Ectodermal cell (in vitro differentiated cells): ENCODE measurements around the gene ZNF394. TPM values are rescaled to one million over a fixed set of nuclear protein-coding genes. Genes with fewer than 3 reads are reported as not detected.
"Not testable (repeated sequence)": the region's sequence is repeated elsewhere in the genome, so short reads cannot be mapped to it uniquely, and the experiment has no call there.

Source experiments
- H3K27ac ChIP-seq: 2 replicates; pipeline ENCODE4 v1.7.0; 2013; ENCODE audit warnings: mild to moderate bottlenecking, low read depth, low read length; ENCODE audit not compliant: insufficient read depth, poor library complexity, severe bottlenecking
- H3K27me3 ChIP-seq: 2 replicates; pipeline ENCODE4 v1.7.0; 2013; ENCODE audit warnings: mild to moderate bottlenecking, low read length; ENCODE audit not compliant: insufficient read depth, control insufficient read depth, poor library complexity, severe bottlenecking
- H3K36me3 ChIP-seq: one replicate; pipeline ENCODE4 v1.7.0; 2013; ENCODE audit warnings: low read length; ENCODE audit not compliant: control insufficient read depth, insufficient read depth
- H3K4me1 ChIP-seq: one replicate; pipeline ENCODE4 v1.7.0; 2013; ENCODE audit warnings: low read length; ENCODE audit not compliant: control insufficient read depth, insufficient read depth
- H3K4me3 ChIP-seq: 2 replicates; pipeline ENCODE4 v1.7.0; 2013; ENCODE audit warnings: low read depth, low read length, control low read depth; ENCODE audit not compliant: insufficient read depth
- H3K9me3 ChIP-seq: 2 replicates; pipeline ENCODE4 v1.7.0; 2013; ENCODE audit warnings: mild to moderate bottlenecking, low read length, moderate library complexity; ENCODE audit not compliant: control insufficient read depth
- WGBS, 2 experiments: methylation state at CpG; one replicate each; pipeline ENCODE4 v1.1.7; 2013; ENCODE audit warnings: missing lambda C conversion rate in 2 of 2; 5-methylcytosine and 5-hydroxymethylcytosine counted together
- polyA plus RNA-seq, 4 experiments: library from polyadenylated mRNA; stranded (reverse); fragments of 50-300 nt; gene quantifications; one replicate each; pipeline ENCODE4 v1.2.3, GENCODE V29; 2013

The ZNF394 gene
- polyA plus RNA-seq (2013, experiment 1 of 4): 17.8 TPM
- 21.0 TPM for polyA plus RNA-seq (2013, experiment 2 of 4)
- 15.5 TPM for polyA plus RNA-seq (2013, experiment 3 of 4)
- polyA plus RNA-seq (2013, experiment 4 of 4): 17.7 TPM

GRCh38 chr7:99499721-99500636, at the start of gene ZNF394:
TSS of gene ZNF394 (minus strand) at chr7:99500281. CDS start at chr7:99500093, 188 bp downstream.
- H3K27me3 ChIP-seq: no peaks in the 10 kb centered on the region
- WGBS, 2 experiments: 0% methylated on average over 68 of the region's 68 CpGs
- peak within 1 kb of the TSS; percentile 64 for H3K27ac ChIP-seq
- H3K4me3 ChIP-seq: peak within 1 kb of the TSS; percentile 68
- peaks cover 12% of the 10 kb centered on the region for H3K4me1 ChIP-seq
- no peaks in the 10 kb centered on the region for H3K9me3 ChIP-seq
- peaks cover 9% of the 10 kb centered on the region for H3K36me3 ChIP-seq

DNA sequence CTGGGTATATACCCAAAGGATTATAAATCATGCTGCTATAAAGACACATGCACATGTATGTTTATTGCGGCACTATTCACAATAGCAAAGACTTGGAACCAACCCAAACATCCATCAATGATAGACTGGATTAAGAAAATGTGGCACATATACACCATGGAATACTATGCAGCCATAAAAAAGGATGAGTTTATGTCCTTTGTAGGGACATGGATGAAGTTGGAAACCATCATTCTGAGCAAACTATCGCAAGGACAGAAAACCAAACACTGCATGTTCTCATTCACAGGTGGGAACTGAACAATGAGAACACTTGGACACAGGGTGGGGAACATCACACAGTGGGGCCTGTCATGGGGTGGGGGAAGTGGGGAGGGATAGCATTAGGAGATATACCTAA, 49.5 kb upstream of the ZNF394 start:
- WGBS, 2 experiments: 83 to 100% methylated on average over 1 of the region's 2 CpGs
- peaks cover 23% of the 10 kb centered on the region for H3K36me3 ChIP-seq
- not testable (repeated sequence) for H3K4me1 ChIP-seq, H3K27ac ChIP-seq, H3K9me3 ChIP-seq, H3K27me3 ChIP-seq, H3K4me3 ChIP-seq

- H3K36me3 ChIP-seq: peaks cover 23% of the 10 kb centered on the region
- H3K27ac ChIP-seq, H3K4me3 ChIP-seq, H3K9me3 ChIP-seq, H3K27me3 ChIP-seq, H3K4me1 ChIP-seq: not testable (repeated sequence)
- WGBS, 2 experiments: 94 to 96% methylated on average over 5 of the region's 5 CpGs
Measured at GRCh38 chr7:99545308-99545707, 45.2 kb upstream of the ZNF394 start.

GRCh38 chr7:99543916-99544315, 43.8 kb upstream of the ZNF394 start:
- peaks cover 19% of the 10 kb centered on the region for H3K36me3 ChIP-seq
- H3K27me3 ChIP-seq: no peaks in the 10 kb centered on the region
- H3K9me3 ChIP-seq: no peaks in the 10 kb centered on the region
- no peaks in the 10 kb centered on the region for H3K4me1 ChIP-seq
- no peak overlapping the region for H3K27ac ChIP-seq
- 93 to 96% methylated on average over 6 of the region's 6 CpGs for WGBS, 2 experiments
- no peak overlapping the region for H3K4me3 ChIP-seq

DNA sequence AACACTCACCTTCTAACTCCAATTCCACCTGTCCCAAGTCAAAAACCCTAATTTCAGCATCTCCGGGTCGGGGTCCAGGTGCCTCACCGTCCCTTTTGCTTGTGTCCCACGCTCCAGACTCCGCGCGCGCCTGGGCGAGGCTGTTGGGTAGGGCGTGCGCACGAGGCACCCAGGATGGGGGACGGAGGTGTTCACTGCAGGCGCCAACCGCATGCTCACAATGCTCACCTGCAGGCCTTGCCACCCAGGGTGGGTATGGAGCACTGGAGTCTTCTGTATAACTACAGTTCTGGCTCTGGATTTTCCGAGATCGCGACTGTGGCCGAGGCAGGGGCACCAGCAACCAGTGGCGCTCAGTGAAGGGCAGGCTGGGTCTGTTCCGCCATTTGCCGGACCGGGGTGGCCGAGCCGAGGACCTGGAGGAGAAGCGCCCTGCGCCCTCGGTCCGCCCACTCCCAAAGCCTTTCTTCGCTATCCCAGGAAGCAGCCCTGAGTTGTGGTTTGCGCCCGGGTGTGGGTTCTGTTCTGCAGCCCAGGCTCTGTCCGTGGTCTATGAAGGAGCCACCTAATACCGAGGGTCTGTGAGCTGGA, 43.1 kb upstream of the ZNF394 start:
- H3K4me1 ChIP-seq: no peaks in the 10 kb centered on the region
- 96 to 97% methylated on average over 34 of the region's 34 CpGs for WGBS, 2 experiments
- H3K36me3 ChIP-seq: peaks cover 17% of the 10 kb centered on the region
- no peaks in the 10 kb centered on the region for H3K9me3 ChIP-seq
- no peak overlapping the region for H3K27ac ChIP-seq
- H3K4me3 ChIP-seq: no peak overlapping the region
- no peaks in the 10 kb centered on the region for H3K27me3 ChIP-seq

DNA sequence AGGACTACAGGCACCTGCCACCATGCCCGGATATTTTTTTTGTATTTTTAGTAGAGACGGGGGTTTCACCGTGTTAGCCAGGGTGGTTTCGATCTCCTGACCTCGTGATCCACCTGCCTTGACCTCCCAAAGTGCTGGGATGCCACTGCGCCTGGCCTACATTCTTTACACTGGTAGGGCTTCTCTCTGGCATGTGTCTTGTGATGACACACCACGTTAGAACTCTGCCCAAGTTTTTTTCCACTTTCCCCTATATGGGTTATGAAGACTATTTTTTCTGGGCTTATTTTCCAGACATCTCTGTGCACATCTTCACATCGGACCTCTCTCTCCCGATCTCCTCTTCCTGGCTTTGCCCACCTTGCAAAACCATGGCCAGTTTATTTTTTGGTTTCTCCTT, 41.1 kb upstream of the ZNF394 start:
- no peak overlapping the region for H3K4me3 ChIP-seq
- H3K27me3 ChIP-seq: no peaks in the 10 kb centered on the region
- WGBS, 2 experiments: 92 to 93% methylated on average over 9 of the region's 9 CpGs
- no peak overlapping the region for H3K27ac ChIP-seq
- no peaks in the 10 kb centered on the region for H3K9me3 ChIP-seq
- no peaks in the 10 kb centered on the region for H3K4me1 ChIP-seq
- no peaks in the 10 kb centered on the region for H3K36me3 ChIP-seq

- Histone ChIP-seq H3K27me3 (no peaks in the 10 kb centered on the region), H3K9me3 (no peaks in the 10 kb centered on the region), H3K4me3 (no peak overlapping the region), H3K27ac (no peak overlapping the region), H3K36me3 (no peaks in the 10 kb centered on the region), H3K4me1 (no peaks in the 10 kb centered on the region)
- WGBS, 2 experiments: 93 to 95% methylated on average over 4 to 5 of the region's 5 CpGs
Measured at GRCh38 chr7:99540542-99540941, 40.5 kb upstream of the ZNF394 start.

DNA sequence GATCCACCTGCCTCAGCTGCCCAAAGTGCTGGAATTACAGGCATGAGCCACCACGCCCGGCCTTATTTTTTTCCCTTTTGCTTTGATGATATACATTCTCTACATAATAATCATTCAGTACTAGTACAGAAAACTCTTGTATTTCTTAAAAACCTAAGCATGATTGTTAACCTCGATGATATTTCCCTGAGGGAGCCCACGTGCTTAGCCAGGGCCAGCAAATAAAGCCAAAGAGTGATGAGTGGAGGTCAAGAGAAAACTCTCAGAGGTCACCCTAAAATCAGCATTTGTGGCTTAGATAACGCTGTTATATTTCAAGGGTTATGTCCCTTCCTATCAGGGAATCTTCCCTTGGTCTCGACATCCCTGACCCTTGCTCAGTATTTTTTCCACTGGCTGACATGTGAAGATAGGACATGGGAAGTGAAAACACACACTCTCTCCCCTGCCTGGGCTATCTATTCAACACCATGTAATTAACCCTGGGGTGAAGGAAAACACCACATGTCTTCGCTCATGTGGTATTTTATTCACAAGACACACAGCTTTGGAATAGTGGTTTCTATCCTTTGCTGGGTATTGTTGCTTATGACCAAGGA, 39.2 kb upstream of the ZNF394 start:
- Histone ChIP-seq H3K36me3 (no peaks in the 10 kb centered on the region), H3K9me3 (no peaks in the 10 kb centered on the region), H3K27me3 (no peaks in the 10 kb centered on the region), H3K27ac (no peak overlapping the region), H3K4me3 (no peak overlapping the region), H3K4me1 (no peaks in the 10 kb centered on the region)
- WGBS, 2 experiments: 89 to 91% methylated on average over 7 of the region's 7 CpGs

DNA sequence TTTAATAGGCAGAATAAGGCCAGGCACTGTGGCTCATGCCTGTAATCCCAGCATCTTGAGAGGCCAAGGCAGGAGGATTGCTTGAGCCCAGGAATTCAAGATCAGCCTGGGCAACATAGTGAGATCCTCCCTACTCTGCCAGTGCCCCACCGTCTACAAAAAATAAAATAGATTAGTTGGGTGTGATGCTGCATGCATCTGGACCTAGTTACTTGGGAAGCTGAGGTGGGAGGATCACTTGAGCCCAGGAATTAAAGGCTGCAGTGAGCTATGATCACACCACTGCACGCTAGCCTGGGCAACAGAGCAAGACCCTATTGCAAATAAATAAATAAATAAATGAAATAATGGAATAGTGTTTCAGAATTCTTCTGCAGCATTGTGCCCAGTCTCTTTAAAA, 35.6 kb upstream of the ZNF394 start:
- H3K27me3 ChIP-seq: no peaks in the 10 kb centered on the region
- no peak overlapping the region for H3K27ac ChIP-seq
- WGBS, 2 experiments: 95 to 98% methylated on average over 2 of the region's 2 CpGs
- no peak overlapping the region for H3K4me3 ChIP-seq
- H3K36me3 ChIP-seq: peaks cover 26% of the 10 kb centered on the region
- peaks cover 14% of the 10 kb centered on the region for H3K9me3 ChIP-seq
- H3K4me1 ChIP-seq: no peaks in the 10 kb centered on the region

- peaks cover 51% of the 10 kb centered on the region for H3K36me3 ChIP-seq
- H3K9me3 ChIP-seq: peaks cover 14% of the 10 kb centered on the region
- H3K4me1 ChIP-seq: no peaks in the 10 kb centered on the region
- H3K4me3 ChIP-seq: no peak overlapping the region
- H3K27ac ChIP-seq: no peak overlapping the region
- no peaks in the 10 kb centered on the region for H3K27me3 ChIP-seq
- 97 to 98% methylated on average over 12 of the region's 12 CpGs for WGBS, 2 experiments
Measured at GRCh38 chr7:99531354-99531765, 31.3 kb upstream of the ZNF394 start.
